Liver (tissue), 3 donors: ENCODE data around the gene SOCS3.

Source experiments
- GABPA ChIP-seq, 2 donors: IDR thresholded peaks in 1 of 2; conservative IDR thresholded peaks in 1 of 2; 2 replicates each; pipeline ENCODE4 v1.6.1; 2016; ENCODE audit warnings: antibody characterized with exemption in 2 of 2, mild to moderate bottlenecking in 1 of 2, moderate library complexity in 1 of 2
- HNF4A ChIP-seq, 2 donors: conservative IDR thresholded peaks; 2 replicates each; pipeline ENCODE4 v1.6.1; 2016; ENCODE audit warnings: antibody characterized with exemption in 2 of 2, mild to moderate bottlenecking in 2 of 2
- HNF4G ChIP-seq: IDR thresholded peaks from 2 replicates; pipeline ENCODE4 v1.6.1; 2016; ENCODE audit warnings: antibody characterized with exemption
- RAD21 ChIP-seq, 2 donors: IDR thresholded peaks; 2 replicates each; pipeline ENCODE4 v1.6.1; 2016; ENCODE audit warnings: antibody characterized with exemption in 2 of 2, mild to moderate bottlenecking in 2 of 2
- SP1 ChIP-seq: IDR thresholded peaks from 2 replicates; pipeline ENCODE4 v1.6.1; 2018; ENCODE audit warnings: antibody characterized with exemption, mild to moderate bottlenecking
- YY1 ChIP-seq: IDR thresholded peaks from 2 replicates; pipeline ENCODE4 v1.6.1; 2016; ENCODE audit warnings: antibody characterized with exemption, mild to moderate bottlenecking
- TF ChIP-seq, protein P1 (sequence below): fragments of 150-350 bp; IDR thresholded peaks from 2 replicates; pipeline ENCODE4 v1.5.1; 2017; ENCODE audit warnings: improper control_type of control experiment, low read depth, low read length; ENCODE audit not compliant: missing input control
- TF ChIP-seq, protein P2 (sequence below): IDR thresholded peaks from 2 replicates; pipeline ENCODE4 v1.6.1; 2016; ENCODE audit warnings: antibody characterized with exemption
- TF ChIP-seq, protein P3 (sequence below): IDR thresholded peaks from 2 replicates; pipeline ENCODE4 v1.6.1; 2016; ENCODE audit warnings: antibody characterized with exemption, mild to moderate bottlenecking
- TF ChIP-seq, protein P4 (sequence below): IDR thresholded peaks from 2 replicates; pipeline ENCODE4 v1.6.1; 2016; ENCODE audit warnings: antibody characterized with exemption
- donor health status: healthy.
- donor health status: healthy.

DNA sequence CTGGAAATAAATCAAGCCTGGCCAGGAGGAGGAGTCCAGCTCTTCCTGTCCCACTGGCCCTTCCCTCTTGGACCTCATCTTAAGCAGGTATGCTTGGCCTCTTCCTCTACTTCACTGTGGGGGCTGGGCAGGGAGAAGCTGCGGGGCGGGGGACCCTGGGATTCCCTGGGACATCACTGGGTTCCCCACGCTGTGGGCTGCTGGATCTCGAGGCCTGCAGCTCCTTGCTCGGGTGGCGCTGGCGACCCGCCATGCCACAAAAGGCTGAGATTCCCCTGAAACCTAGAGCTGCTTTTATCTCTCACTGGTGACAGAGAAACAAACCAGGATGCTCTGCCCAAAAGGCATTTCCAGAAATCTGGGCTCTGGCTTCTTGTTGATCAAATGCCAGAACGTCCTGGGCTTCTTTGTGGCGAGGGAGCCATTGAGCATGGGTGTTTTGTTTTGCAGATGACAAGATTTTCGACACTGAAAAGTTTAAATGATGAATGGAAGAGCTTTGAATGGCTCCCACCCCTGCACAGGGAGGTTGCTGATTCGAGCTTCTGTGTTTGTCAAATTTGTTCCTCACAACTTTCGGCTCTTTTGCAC is 10.0 kb upstream of the SOCS3 start:
- TF ChIP-seq, protein P1, sequence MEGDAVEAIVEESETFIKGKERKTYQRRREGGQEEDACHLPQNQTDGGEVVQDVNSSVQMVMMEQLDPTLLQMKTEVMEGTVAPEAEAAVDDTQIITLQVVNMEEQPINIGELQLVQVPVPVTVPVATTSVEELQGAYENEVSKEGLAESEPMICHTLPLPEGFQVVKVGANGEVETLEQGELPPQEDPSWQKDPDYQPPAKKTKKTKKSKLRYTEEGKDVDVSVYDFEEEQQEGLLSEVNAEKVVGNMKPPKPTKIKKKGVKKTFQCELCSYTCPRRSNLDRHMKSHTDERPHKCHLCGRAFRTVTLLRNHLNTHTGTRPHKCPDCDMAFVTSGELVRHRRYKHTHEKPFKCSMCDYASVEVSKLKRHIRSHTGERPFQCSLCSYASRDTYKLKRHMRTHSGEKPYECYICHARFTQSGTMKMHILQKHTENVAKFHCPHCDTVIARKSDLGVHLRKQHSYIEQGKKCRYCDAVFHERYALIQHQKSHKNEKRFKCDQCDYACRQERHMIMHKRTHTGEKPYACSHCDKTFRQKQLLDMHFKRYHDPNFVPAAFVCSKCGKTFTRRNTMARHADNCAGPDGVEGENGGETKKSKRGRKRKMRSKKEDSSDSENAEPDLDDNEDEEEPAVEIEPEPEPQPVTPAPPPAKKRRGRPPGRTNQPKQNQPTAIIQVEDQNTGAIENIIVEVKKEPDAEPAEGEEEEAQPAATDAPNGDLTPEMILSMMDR: no peak
- TF ChIP-seq, protein P2, sequence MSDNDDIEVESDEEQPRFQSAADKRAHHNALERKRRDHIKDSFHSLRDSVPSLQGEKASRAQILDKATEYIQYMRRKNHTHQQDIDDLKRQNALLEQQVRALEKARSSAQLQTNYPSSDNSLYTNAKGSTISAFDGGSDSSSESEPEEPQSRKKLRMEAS: no peak
- TF ChIP-seq GABPA (IDR thresholded peaks at IDR 0.05 in 1 of 2, conservative IDR thresholded peaks at IDR 0.05 in 1 of 2) (no peak), YY1 (no peak), SP1 (no peak), RAD21 (IDR thresholded peaks at IDR 0.05) (no peak), HNF4G (no peak), HNF4A (conservative IDR thresholded peaks at IDR 0.05) (no peak)
- TF ChIP-seq, protein P3, sequence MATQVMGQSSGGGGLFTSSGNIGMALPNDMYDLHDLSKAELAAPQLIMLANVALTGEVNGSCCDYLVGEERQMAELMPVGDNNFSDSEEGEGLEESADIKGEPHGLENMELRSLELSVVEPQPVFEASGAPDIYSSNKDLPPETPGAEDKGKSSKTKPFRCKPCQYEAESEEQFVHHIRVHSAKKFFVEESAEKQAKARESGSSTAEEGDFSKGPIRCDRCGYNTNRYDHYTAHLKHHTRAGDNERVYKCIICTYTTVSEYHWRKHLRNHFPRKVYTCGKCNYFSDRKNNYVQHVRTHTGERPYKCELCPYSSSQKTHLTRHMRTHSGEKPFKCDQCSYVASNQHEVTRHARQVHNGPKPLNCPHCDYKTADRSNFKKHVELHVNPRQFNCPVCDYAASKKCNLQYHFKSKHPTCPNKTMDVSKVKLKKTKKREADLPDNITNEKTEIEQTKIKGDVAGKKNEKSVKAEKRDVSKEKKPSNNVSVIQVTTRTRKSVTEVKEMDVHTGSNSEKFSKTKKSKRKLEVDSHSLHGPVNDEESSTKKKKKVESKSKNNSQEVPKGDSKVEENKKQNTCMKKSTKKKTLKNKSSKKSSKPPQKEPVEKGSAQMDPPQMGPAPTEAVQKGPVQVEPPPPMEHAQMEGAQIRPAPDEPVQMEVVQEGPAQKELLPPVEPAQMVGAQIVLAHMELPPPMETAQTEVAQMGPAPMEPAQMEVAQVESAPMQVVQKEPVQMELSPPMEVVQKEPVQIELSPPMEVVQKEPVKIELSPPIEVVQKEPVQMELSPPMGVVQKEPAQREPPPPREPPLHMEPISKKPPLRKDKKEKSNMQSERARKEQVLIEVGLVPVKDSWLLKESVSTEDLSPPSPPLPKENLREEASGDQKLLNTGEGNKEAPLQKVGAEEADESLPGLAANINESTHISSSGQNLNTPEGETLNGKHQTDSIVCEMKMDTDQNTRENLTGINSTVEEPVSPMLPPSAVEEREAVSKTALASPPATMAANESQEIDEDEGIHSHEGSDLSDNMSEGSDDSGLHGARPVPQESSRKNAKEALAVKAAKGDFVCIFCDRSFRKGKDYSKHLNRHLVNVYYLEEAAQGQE: no peak
- TF ChIP-seq, protein P4, sequence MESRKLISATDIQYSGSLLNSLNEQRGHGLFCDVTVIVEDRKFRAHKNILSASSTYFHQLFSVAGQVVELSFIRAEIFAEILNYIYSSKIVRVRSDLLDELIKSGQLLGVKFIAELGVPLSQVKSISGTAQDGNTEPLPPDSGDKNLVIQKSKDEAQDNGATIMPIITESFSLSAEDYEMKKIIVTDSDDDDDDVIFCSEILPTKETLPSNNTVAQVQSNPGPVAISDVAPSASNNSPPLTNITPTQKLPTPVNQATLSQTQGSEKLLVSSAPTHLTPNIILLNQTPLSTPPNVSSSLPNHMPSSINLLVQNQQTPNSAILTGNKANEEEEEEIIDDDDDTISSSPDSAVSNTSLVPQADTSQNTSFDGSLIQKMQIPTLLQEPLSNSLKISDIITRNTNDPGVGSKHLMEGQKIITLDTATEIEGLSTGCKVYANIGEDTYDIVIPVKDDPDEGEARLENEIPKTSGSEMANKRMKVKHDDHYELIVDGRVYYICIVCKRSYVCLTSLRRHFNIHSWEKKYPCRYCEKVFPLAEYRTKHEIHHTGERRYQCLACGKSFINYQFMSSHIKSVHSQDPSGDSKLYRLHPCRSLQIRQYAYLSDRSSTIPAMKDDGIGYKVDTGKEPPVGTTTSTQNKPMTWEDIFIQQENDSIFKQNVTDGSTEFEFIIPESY: no peak
